GM12873 (cell line): ENCODE measurements around the gene PIGX.

Experiments used
- TF ChIP-seq, protein P1 (sequence below): IDR thresholded peaks from 2 replicates; pipeline ENCODE4 v1.5.1; 2012; ENCODE audit warnings: low read depth, mild to moderate bottlenecking, moderate library complexity, low read length, control low read depth; ENCODE audit not compliant: insufficient read depth; ENCODE audit errors: missing control alignments

Gene PIGX

DNA sequence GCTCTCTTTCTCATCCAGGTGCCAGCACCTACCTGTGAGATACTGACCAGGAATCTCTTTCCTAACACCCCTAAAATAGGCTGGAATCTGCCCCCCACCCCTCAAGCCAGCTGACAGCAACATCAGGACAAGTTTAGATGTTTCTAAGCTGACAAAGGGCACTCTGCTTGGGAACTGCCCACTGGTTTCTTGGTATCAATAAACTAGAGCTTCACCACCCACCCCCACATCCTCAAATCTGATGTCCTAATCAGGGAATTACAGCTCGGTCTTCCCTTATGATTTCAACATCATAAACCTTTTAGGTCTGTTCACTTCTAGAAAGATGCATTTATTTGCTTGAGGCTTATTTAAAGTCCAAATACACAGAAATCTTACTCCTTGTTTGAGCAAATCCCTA is 34.8 kb upstream of the PIGX start:
- TF ChIP-seq, protein P1, sequence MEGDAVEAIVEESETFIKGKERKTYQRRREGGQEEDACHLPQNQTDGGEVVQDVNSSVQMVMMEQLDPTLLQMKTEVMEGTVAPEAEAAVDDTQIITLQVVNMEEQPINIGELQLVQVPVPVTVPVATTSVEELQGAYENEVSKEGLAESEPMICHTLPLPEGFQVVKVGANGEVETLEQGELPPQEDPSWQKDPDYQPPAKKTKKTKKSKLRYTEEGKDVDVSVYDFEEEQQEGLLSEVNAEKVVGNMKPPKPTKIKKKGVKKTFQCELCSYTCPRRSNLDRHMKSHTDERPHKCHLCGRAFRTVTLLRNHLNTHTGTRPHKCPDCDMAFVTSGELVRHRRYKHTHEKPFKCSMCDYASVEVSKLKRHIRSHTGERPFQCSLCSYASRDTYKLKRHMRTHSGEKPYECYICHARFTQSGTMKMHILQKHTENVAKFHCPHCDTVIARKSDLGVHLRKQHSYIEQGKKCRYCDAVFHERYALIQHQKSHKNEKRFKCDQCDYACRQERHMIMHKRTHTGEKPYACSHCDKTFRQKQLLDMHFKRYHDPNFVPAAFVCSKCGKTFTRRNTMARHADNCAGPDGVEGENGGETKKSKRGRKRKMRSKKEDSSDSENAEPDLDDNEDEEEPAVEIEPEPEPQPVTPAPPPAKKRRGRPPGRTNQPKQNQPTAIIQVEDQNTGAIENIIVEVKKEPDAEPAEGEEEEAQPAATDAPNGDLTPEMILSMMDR = no peak

DNA sequence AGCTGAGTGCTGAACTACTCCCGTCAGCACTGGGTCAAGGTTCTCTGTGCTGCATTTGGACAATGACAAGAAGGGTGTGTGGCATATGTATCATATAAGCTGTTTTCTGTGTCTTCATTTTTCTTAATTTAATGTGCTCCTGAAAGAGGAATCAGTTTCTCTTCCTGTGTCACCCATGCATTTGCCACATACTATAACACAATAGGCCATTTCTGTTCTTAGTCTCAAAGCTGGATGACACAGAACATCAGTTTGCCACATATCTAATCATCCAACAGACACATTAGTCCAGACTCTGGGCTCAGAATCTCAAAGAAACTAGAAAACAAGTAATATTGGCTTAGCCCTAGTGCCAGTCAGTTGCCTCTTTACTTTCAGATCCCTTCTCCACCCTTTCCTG is 34.2 kb upstream of the PIGX start:
- TF ChIP-seq, protein P1 = no peak

DNA sequence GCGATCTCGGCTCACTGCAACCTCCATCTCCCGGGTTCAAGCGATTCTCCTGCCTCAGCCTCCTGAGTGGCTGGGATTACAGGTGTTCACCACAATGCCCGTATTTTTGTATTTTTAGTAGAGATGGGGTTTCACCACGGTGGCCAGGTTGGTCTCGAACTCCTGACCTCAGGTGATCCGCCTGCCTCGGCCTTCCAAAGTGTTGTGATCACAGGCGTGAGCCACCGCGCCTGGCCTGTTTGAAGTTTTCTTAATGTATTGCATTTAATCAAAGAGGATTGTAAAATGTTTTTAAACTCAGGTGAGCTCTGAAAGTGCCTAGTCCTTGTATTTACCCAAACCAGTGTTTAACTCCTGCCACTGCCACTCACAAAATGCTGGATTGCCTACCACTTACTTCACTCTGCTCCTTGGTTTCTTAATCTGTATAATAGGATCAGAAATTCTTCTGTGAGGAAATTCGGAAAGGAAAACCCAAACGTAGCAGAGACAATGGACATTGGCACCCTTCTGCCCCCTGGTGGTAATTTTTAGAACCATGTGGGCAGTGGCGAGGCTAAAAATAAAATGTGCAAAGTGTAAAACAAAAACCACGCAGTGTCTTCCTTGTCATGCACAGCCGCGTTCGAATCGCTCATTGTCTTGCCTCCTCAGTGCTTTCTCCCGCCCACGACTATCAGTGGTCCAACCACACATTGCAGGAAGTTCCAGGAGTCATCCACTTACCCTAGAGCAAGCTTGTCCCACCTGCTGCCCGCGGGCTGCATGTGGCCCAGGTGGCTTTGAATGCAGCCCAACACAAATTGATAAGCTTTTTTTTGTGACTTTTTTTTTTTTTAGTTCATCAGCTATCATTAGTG is 27.4 kb upstream of the PIGX start:
- TF ChIP-seq, protein P1 = peak; percentile 80

GRCh38 chr3:196686436-196686835 is 25.7 kb upstream of the PIGX start:
- TF ChIP-seq, protein P1 = no peak

- TF ChIP-seq, protein P1 = no peak
Observed at GRCh38 chr3:196688349-196688748, 23.8 kb upstream of the PIGX start.

DNA sequence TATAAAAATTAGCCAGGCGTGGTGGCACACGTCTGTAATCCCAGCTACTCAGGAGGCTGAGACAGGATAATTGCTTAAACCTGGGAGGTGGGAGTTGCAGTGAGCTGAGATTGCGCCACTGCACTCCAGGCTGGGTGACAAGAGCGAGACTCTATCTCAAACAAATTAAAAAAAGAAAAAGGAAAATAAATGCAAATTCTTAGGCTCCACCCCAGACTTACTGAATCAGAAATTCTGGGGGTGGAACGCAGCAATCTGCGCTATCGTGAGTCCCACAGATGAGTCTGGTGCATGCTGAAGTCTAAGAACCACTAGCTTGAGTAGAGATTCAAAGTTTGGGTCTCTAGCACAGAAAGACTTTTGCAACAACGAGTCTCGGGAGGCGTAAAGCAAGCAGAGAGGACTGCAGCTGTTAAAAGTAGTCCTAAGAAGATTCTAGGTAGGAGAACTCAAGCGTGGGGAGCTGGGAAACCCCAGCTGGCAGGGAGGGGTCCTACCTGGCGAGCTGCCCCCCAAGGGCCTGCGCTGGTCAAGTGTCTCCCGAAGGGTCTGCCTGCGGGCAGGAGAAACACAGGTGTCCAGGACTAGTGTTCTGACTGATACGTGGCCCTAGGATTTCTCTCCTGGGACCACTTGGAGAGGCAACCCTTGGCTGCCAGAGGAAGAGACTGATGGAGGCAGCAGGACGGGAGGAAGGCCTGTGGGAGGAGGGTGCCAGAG is 22.1 kb upstream of the PIGX start:
- TF ChIP-seq, protein P1 = no peak

- TF ChIP-seq, protein P1 = no peak
Observed at GRCh38 chr3:196691386-196691785, 20.8 kb upstream of the PIGX start.
